HepG2 (cell line): ENCODE data around the gene WNT1. TPM values are rescaled to one million over a fixed set of nuclear protein-coding genes. Genes with fewer than 3 reads are reported as not detected.

Source experiments
- KDM6A ChIP-seq: IDR thresholded peaks from 2 replicates; pipeline ENCODE4 v1.6.1; 2016; ENCODE audit warnings: low read depth
- RNF2 ChIP-seq: fragments of 450-650 bp; conservative IDR thresholded peaks from 2 replicates; pipeline ENCODE4 v1.6.1; 2016; ENCODE audit warnings: low read depth
- UBTF ChIP-seq: sonication (generic); formaldehyde crosslinking; IDR thresholded peaks from 2 replicates; pipeline ENCODE4 v1.4.0; 2020; ENCODE audit warnings: mild to moderate bottlenecking, missing genetic modification reagents
- ZNF143 ChIP-seq: sonication (generic); formaldehyde crosslinking; IDR thresholded peaks from 2 replicates; pipeline ENCODE4 v1.4.0; 2020; ENCODE audit warnings: missing genetic modification reagents
- ZNF281 ChIP-seq: sonication (generic); formaldehyde crosslinking; IDR thresholded peaks from 2 replicates; pipeline ENCODE4 v1.4.0; 2020; ENCODE audit warnings: missing genetic modification reagents, borderline replicate concordance
- ZNF292 ChIP-seq: sonication (generic); formaldehyde crosslinking; IDR thresholded peaks from 2 replicates; pipeline ENCODE4 v1.8.1; 2022; ENCODE audit warnings: mild to moderate bottlenecking, low read depth, missing genetic modification reagents, borderline replicate concordance
- ZNF616 ChIP-seq: sonication (generic); formaldehyde crosslinking; IDR thresholded peaks from 2 replicates; pipeline ENCODE4 v1.5.0; 2020; ENCODE audit warnings: low read depth, mild to moderate bottlenecking, missing genetic modification reagents
- ZNF800 ChIP-seq: sonication (generic); formaldehyde crosslinking; IDR thresholded peaks from 2 replicates; pipeline ENCODE4 v1.4.0; 2020; ENCODE audit warnings: missing genetic modification reagents
- polyA plus RNA-seq, 8 experiments: library from polyadenylated mRNA; depleted of rRNA in 3 of 8; stranded (reverse) in 7 of 8; unstranded in 1 of 8; fragments of >200 nt; fragmentation: Illumina TruSeq in 4 of 8; extraction: Trizol in 4 of 8; gene quantifications; 2 replicates each; pipeline versions ENCODE4 v1.2.1 to v1.2.3, GENCODE V29; 2011 to 2016; ENCODE audit warnings: low read depth in 4 of 8, missing spikeins in 1 of 8, mixed read lengths in 1 of 8; ENCODE audit not compliant: insufficient read depth in 1 of 8
- total RNA-seq, 5 experiments: library from RNA; depleted of rRNA; stranded (reverse); fragments of >200 nt; fragmentation: Illumina TruSeq; extraction: Trizol; gene quantifications; 2 replicates each; pipeline ENCODE4 v1.2.3, GENCODE V29; 2016; ENCODE audit warnings: low read depth in 1 of 5
- TF ChIP-seq, protein P1 (sequence below): sonication (generic); formaldehyde crosslinking; IDR thresholded peaks from 2 replicates; pipeline ENCODE4 v1.5.1; 2020; ENCODE audit warnings: mild to moderate bottlenecking, missing genetic modification reagents, borderline replicate concordance
- TF ChIP-seq, protein P2 (sequence below): sonication (generic); formaldehyde crosslinking; IDR thresholded peaks from 2 replicates; pipeline ENCODE4 v1.4.0; 2020; ENCODE audit warnings: missing genetic modification reagents

The WNT1 gene
- total and polyA plus RNA-seq, 2 of the 13 experiments (the other 11 are each of a cell fraction or from before 2014, with no cell fraction given), result not detected

GRCh38 chr12:49018261-49019119 lies 40.4 kb downstream of the WNT1 start, which contains the start of gene PRKAG1 (continued):
- TF ChIP-seq ZNF292 (CRISPR knock-in tag), result no peak
- no peak for TF ChIP-seq ZNF616
- TF ChIP-seq, protein P1, sequence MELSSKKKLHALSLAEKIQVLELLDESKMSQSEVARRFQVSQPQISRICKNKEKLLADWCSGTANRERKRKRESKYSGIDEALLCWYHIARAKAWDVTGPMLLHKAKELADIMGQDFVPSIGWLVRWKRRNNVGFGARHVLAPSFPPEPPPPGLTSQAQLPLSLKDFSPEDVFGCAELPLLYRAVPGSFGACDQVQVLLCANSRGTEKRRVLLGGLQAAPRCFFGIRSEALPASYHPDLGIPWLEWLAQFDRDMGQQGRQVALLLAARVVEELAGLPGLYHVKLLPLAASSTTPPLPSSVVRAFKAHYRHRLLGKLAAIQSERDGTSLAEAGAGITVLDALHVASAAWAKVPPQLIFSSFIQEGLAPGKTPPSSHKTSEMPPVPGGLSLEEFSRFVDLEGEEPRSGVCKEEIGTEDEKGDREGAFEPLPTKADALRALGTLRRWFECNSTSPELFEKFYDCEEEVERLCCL (CRISPR knock-in tag), result no peak
- TF ChIP-seq ZNF143 (CRISPR knock-in tag), result peak; percentile 43; the same call in 1 of the 2 replicates
- no peak; the same call in 1 of the 2 replicates for TF ChIP-seq RNF2
- TF ChIP-seq, protein P2, sequence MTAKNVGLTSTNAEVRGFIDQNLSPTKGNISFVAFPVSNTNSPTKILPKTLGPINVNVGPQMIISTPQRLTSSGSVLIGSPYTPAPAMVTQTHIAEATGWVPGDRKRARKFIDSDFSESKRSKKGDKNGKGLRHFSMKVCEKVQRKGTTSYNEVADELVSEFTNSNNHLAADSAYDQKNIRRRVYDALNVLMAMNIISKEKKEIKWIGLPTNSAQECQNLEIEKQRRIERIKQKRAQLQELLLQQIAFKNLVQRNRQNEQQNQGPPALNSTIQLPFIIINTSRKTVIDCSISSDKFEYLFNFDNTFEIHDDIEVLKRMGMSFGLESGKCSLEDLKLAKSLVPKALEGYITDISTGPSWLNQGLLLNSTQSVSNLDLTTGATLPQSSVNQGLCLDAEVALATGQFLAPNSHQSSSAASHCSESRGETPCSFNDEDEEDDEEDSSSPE (CRISPR knock-in tag), result peak; percentile 65; the same call in 1 of the 2 replicates
- peak; percentile 86 for TF ChIP-seq UBTF (CRISPR knock-in tag)
- no peak for TF ChIP-seq ZNF281 (CRISPR knock-in tag)
- TF ChIP-seq ZNF800, result no peak
- no peak for TF ChIP-seq KDM6A (CRISPR knock-in tag)
